Thyroid gland (tissue), 4 donors: ENCODE data around the gene HPCAL1. TPM values are rescaled to one million over a fixed set of nuclear protein-coding genes. Genes with fewer than 3 reads are reported as not detected.

Experiments
- DNase-seq, 2 donors: peaks; one replicate each; pipeline ENCODE4 v3.0.0-alpha.2; 2019
- H3K27ac ChIP-seq, 3 donors: fragments of 200-600 bp; sonication (generic); 1 replicate in 2 of 3; 2 replicates in 1 of 3; pipeline ENCODE4 v1.5.1; 2016 to 2019; ENCODE audit warnings: mild to moderate bottlenecking in 1 of 3, moderate library complexity in 1 of 3
- H3K27me3 ChIP-seq: fragments of 200-600 bp; sonication (generic); one replicate; pipeline ENCODE4 v1.5.1; 2019
- H3K36me3 ChIP-seq, 2 donors: fragments of 200-600 bp; sonication (generic); one replicate each; pipeline ENCODE4 v1.5.1; 2016 to 2019
- H3K4me1 ChIP-seq, 2 donors: fragments of 200-600 bp; sonication (generic); one replicate each; pipeline ENCODE4 v1.5.1; 2017 to 2019
- H3K4me3 ChIP-seq, 3 donors: fragments of 200-600 bp; sonication (generic); replicated peaks in 1 of 3; 1 replicate in 2 of 3; 2 replicates in 1 of 3; pipeline ENCODE4 v1.5.1; 2016; ENCODE audit warnings: mild to moderate bottlenecking in 1 of 3
- H3K9me3 ChIP-seq: fragments of 200-600 bp; sonication (generic); one replicate; pipeline ENCODE4 v1.5.1; 2017
- CTCF ChIP-seq, 6 experiments: fragments of 200-600 bp in 3 of 6; fragments of 450-650 bp in 3 of 6; sonication (generic) in 3 of 6; IDR thresholded peaks; one replicate each; pipeline ENCODE4 v1.5.1; 2016 to 2019; ENCODE audit warnings: antibody characterized with exemption in 6 of 6, mild to moderate bottlenecking in 2 of 6, inconsistent platforms in 1 of 6, moderate library complexity in 1 of 6
- POLR2A ChIP-seq, 2 donors: fragments of 450-650 bp; IDR thresholded peaks; one replicate each; pipeline ENCODE4 v1.6.1; 2017; ENCODE audit warnings: antibody characterized with exemption in 2 of 2, mild to moderate bottlenecking in 2 of 2, moderate library complexity in 1 of 2
- WGBS, 2 donors: methylation state at CpG; one replicate each; pipeline ENCODE4 v1.1.5; 2017; 5-methylcytosine and 5-hydroxymethylcytosine counted together
- intact Hi-C: fragments of 100-400 bp; cut with DNase I; formaldehyde crosslinking; loops from one replicate; pipeline ENCODE4 v1.15.1; 2023
- total RNA-seq, 4 donors: library from RNA; depleted of rRNA; stranded (reverse); fragments of >200 nt; gene quantifications; one replicate each; pipeline ENCODE4 v1.2.3, GENCODE V29; 2016

The HPCAL1 gene
- total RNA-seq, 4 donors from 2014 or later = 39.9 to 84.2 (median 64.8) TPM

GRCh38 chr2:10305715-10306114 lies 3.0 kb downstream of the HPCAL1 start:
- no peaks in the 10 kb centered on the region for H3K27me3 ChIP-seq
- intact Hi-C loops = loop anchor here (10.0 kb wide), 1 partner anchor 171 kb away; no protein-coding TSS in a partner anchor
- no peak overlapping the region for H3K27ac ChIP-seq
- no peak for DNase-seq
- WGBS, 2 donors = 87 to 89% methylated on average over 10 of the region's 10 CpGs
- peaks cover 15 to 18% of the 10 kb centered on the region in 2 donors for H3K4me1 ChIP-seq
- no peaks in the 10 kb centered on the region for H3K36me3 ChIP-seq
- no peak overlapping the region for H3K4me3 ChIP-seq
- TF ChIP-seq POLR2A (IDR thresholded peaks at IDR 0.05) (no peak), CTCF (IDR thresholded peaks at IDR 0.05) (no peak)
- no peaks in the 10 kb centered on the region for H3K9me3 ChIP-seq

- Histone ChIP-seq H3K4me1 (peaks cover 11 to 15% of the 10 kb centered on the region in 2 donors), H3K27ac (no peak overlapping the region)
- intact Hi-C loops = loop anchor here (10.0 kb wide), 1 partner anchor 172 kb away; no protein-coding TSS in a partner anchor
Measured at GRCh38 chr2:10306901-10307463, 4.3 kb downstream of the HPCAL1 start.

GRCh38 chr2:10307561-10308156 lies 5.0 kb downstream of the HPCAL1 start:
- DNase-seq = no peak
- no peaks in the 10 kb centered on the region for H3K36me3 ChIP-seq
- peaks cover 9 to 12% of the 10 kb centered on the region in 2 donors for H3K4me1 ChIP-seq
- 70 to 77% methylated on average over 7 of the region's 7 CpGs for WGBS, 2 donors
- no peaks in the 10 kb centered on the region for H3K27me3 ChIP-seq
- no peaks in the 10 kb centered on the region for H3K9me3 ChIP-seq
- TF ChIP-seq POLR2A (IDR thresholded peaks at IDR 0.05) (no peak), CTCF (IDR thresholded peaks at IDR 0.05) (no peak)
- no peak overlapping the region for H3K4me3 ChIP-seq
- H3K27ac ChIP-seq = no peak overlapping the region
- intact Hi-C loops = loop anchor here (10.0 kb wide), 1 partner anchor 173 kb away; no protein-coding TSS in a partner anchor

More at GRCh38 chr2:10306901-10307463, 4.3 kb downstream of the HPCAL1 start:
- no peaks in the 10 kb centered on the region for H3K27me3 ChIP-seq
- no peaks in the 10 kb centered on the region for H3K36me3 ChIP-seq
- no peak overlapping the region for H3K4me3 ChIP-seq
- DNase-seq = no peak
- WGBS, 2 donors = 74 to 80% methylated on average over 4 of the region's 4 CpGs
- H3K9me3 ChIP-seq = no peaks in the 10 kb centered on the region
- TF ChIP-seq CTCF (IDR thresholded peaks at IDR 0.05) = no peak
- no peak for TF ChIP-seq POLR2A (IDR thresholded peaks at IDR 0.05)

- H3K4me1 ChIP-seq = peaks cover 9 to 12% of the 10 kb centered on the region in 2 donors
- WGBS, 2 donors = 96 to 100% methylated on average over 2 of the region's 2 CpGs
- no peak overlapping the region for H3K27ac ChIP-seq
- H3K4me3 ChIP-seq = no peak overlapping the region
- TF ChIP-seq POLR2A (IDR thresholded peaks at IDR 0.05) (no peak), CTCF (IDR thresholded peaks at IDR 0.05) (no peak)
- no peaks in the 10 kb centered on the region for H3K27me3 ChIP-seq
- no peaks in the 10 kb centered on the region for H3K9me3 ChIP-seq
- intact Hi-C loops = loop anchor here (10.0 kb wide), 1 partner anchor 174 kb away; no protein-coding TSS in a partner anchor
- DNase-seq = no peak
- H3K36me3 ChIP-seq = no peaks in the 10 kb centered on the region
Measured at GRCh38 chr2:10308866-10309265, 6.2 kb downstream of the HPCAL1 start.

- Histone ChIP-seq H3K9me3 (no peaks in the 10 kb centered on the region), H3K36me3 (no peaks in the 10 kb centered on the region), H3K27ac (no peak overlapping the region), H3K27me3 (no peaks in the 10 kb centered on the region), H3K4me1 (peaks cover 6 to 10% of the 10 kb centered on the region in 2 donors), H3K4me3 (no peak overlapping the region)
- intact Hi-C loops = loop anchor here (10.0 kb wide), 1 partner anchor 174 kb away; no protein-coding TSS in a partner anchor
- DNase-seq = no peak
- 77 to 89% methylated on average over 3 of the region's 3 CpGs for WGBS, 2 donors
- TF ChIP-seq POLR2A (IDR thresholded peaks at IDR 0.05) = no peak
- no peak for TF ChIP-seq CTCF (IDR thresholded peaks at IDR 0.05)
Measured at GRCh38 chr2:10309286-10309685, 6.6 kb downstream of the HPCAL1 start.
